HG03025 (cell line): Measurements from ENCODE around the gene XXYLT1.

Experiments used
- ATAC-seq: cut with Tn5 transposase; IDR thresholded peaks from one replicate; pipeline ENCODE4 v1.9.1; 2021; ENCODE audit warnings: mild to moderate bottlenecking, moderate library complexity; ENCODE audit not compliant: unreplicated experiment, low FRiP score

Gene XXYLT1

DNA sequence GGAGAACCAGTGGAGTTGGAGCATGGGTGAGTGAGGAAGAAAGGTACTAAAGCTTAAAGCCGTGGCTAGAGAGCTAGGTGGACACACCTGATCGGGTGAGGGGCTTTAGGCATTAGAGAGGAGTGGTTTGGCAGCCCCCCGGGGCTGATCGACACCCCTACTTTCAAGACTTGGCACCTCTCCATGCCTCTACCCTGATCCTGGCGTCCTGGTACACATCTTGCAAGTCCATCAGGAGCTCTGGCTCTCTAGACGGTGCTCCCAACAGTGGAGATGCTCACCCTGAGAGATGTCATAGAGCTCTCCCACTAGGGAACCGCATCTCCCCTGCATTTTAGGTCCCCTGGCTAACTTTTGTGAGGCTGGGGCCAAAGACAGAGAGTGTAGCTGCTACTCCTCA, 98.1 kb downstream of the XXYLT1 start:
- ATAC-seq, result no peak

DNA sequence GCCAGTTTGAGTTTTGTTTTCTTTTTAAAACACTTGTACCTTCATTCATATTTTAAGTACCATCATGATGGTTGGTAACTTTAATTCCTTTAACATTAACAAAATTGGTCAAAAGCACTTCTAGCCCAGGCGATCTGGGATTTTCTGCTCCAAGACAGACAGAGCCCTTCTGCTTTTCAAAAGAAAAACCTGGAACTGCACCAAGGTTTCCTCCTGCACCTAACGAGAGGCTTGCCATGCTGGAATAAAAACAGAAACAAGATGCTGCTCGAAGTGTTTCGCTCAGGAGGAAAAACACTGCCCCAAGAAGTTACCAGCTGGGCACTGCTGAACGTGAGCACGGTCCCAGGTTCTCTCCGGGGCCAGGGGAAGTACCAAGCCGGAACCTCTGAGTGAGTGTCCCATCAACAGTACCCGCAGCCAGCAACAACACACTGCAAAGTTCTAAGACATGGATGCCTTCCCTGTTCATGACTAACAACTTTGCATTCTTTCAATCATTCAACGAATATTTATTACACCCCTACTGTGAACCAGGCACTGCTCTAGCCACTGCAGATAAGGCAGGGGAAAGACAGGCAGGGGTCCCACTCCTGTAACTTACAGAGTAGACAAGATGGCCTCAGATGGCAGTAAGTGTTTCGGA, 98.8 kb downstream of the XXYLT1 start:
- ATAC-seq, result no peak

DNA sequence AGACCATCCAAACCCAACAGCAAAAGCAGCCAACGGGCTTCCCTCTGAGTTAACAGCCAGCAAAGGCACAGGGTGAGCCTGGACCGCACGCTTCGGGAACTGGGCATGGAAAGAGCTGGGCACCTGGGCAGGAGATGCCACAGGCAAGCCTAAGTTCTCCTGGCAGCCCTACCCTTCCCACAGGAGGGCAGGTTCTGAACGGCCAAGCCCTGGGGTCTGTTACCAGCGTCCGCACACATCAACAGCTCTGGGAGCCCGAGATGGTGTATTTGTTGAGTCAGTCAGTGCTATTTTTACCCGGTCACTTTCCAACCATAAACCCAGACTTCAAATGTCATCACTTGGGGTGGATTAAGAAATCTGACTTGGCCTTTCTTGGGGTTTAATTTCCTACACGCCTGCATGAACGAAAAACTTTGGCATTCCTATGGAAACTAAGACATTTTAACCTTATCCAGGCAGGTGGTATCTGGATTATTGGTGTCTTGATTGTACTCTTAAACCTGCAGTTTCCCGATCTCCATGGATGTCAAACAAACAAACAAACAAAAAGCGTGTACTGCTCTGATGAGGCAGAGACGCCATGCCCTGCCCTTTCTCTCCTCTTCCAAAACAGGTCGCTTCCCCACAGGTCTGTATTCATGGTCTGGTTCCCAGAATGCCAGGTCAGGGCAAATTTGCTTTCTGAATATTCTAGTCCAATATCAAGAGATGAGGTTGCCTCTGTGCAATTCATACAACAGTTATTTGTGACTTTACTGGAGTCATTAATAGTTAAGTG, 99.7 kb downstream of the XXYLT1 start:
- no peak for ATAC-seq

DNA sequence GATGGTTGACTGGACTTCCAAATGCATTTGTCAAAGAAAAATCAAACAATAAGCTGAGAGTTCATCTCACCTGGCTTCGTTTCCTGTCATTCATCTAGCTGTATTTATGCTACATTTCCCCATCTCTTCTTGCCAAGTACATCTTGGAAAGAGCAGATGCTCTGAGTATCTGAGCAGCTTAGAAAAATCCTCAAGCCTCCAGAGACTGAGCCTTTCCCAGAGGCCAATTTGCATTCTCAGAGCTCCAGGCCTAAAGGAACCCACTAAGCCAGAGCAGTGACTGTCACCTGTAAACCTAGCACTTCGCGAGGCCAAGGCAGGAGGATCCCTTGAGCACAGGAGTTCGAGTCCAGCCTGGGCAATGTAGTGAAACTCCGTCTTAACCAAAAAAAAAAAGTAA, 100.5 kb downstream of the XXYLT1 start:
- no peak for ATAC-seq

DNA sequence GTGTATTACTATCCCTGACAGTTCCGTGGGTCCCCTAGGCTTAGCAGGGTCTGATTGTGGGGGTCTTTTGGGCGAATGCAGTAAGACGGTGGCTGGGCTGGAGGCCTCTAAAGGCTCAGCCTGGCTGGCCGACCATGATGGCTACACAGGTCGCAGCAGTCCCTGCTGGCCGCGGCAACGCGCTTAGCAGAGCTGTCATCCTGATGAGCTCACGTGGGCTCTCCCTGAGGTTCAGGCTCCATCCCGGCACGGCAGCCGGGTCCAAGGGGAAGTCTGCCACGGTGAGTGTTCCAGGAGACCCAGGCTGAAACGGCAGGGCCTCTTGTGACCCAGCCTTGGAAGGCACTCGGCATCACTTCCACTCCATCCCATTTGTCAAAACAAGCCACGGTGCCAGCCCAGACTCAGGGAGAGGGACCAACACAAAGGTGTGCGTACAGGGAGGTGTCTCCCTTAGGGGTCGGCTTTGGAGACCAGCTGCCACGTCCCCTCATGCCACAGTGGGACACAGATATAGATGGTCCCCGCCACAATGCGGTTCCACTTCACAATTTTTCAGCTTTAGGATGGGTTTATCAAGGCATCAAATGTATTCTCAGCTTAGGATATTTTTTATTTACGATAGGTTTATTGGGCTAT, 101.8 kb downstream of the XXYLT1 start:
- no peak for ATAC-seq

DNA sequence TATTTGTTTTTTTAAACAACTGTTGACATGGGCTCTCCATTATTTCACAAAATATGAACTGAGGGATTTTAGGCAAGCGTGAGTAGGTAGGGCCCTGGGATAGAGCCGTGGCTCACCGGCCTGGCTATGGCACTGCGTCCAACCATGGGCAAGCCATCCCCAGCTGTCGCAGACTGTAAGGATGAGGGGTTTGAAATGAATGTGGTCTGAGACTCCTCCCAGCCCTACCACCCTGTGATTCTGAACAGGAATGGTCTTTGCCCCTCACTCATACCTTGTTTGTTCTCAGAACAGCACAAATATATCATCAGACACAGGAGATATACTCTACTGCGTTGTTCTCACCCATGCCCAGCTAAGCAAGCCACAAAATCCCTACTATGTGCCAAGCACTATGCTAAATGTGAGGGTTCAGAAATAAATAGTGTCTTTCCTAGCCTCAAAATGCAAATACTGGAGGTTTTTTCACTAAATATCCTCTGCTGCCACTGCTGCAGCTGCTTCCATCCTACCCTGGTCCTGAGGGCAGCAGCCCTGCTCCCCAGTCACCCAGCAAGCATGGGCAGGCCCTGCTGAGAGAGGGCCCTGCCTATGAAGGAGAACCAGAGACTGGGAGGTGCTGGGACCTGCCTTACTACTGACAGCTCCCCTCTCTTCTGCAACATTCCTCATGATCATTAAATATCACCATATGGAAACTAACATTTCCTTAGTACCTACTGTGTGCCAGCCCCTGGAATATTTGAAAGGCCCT, 102.8 kb downstream of the XXYLT1 start:
- ATAC-seq, result no peak

DNA sequence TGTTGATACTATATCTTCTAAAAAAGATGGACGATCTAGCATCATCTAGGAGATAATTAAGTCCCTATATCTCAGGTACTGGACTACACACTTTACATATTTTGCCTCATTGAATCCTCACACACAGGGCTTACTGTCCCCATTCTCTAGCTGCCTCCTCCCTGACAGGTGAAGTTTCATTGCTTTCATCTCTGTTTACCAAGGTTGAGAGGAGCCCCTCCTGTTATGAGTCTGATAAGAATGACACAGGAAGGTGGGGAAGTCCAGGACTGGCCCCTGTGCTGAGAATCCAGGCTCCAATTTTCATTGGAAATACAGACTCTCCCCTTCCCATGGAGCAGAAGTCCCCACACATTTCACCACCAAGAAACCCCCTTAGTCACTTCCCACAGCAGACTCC, 105.2 kb downstream of the XXYLT1 start:
- ATAC-seq, result no peak

DNA sequence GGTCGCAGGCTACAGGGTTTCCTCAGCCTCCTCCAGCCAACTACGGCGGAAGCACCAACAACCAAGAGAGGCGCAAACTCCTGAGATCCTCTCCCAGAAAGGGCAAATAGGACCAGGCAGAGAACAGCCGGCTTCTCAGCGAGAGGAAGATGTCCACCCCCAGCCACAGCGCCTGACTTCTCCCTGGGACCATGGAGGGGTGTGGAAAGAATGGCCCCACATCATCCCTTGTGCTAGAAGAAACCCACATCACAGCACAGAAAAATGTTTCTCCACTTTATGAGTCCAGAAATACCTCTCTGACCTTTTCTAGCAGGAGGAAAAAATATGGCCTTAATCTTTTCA, 105.7 kb downstream of the XXYLT1 start:
- no peak for ATAC-seq

DNA sequence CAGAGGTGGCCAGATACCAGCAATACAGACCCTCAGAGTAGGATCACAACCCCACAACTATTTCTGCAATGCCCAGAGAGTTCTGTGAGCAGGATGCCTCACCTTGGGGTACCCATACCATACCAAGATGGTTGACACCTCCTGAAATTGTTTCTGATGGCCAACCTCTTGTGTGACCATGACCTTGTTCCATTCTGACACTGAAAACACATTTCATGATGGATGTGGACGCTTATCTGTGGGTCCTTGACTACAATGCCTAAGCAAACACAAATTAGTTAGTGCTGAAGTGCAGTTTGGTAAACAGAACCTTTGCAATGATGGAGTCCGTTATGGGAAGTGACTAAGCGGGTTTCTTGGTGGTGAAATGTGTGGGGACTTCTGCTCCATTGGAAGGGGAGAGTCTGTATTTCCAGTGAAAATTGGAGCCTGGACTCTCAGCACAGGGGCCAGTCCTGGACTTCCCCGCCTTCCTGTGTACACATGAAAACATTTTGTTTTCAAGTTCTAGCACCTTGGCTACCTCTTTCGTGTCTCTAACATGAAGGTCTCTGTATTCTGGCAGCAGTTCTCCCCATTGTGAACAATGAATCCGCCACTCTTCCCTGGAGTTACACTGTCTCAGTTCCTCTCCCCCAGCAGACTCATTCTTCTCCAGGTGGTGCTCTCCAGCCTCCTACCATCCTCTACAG, 106.2 kb downstream of the XXYLT1 start:
- ATAC-seq, result no peak

DNA sequence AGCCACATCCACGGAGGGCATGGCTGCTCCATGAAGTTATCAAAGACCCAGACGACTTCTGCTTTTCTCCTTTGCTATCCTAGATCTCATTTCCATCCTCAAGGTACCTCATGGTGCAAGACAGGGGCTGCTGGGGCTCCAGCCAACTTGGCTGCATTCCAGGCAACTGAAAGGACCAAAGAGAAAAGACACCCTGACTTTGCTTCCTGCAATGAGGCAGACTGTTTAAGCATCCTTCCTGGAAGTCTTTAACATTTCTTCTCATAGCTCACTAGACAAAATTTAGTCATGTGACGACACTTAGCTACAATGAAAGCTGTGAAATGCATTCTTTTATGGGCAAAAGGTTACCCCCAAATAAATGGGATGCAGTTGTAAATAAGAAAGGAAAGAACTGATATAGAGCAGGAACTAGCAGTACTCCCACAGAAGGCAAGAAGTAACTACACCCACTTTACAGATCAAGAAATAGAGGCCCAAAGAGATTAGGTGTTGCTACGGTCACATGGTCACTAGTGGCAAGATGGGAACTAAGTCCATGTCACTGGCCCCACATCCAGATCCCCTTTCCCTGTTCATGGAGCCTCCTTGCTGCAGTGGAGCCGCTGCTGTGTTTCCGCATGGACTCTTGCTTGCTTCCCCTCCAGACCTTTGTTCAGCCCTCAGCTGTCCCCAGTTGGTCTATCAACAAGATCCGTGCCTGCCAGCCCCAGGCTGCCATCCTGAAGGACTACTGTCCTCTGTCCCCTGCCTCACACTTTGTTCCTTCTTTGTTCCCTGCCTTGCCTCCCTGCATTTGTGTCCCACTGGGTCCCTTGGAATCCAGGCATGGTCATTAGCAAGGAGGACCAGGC, 107.0 kb downstream of the XXYLT1 start:
- no peak for ATAC-seq

DNA sequence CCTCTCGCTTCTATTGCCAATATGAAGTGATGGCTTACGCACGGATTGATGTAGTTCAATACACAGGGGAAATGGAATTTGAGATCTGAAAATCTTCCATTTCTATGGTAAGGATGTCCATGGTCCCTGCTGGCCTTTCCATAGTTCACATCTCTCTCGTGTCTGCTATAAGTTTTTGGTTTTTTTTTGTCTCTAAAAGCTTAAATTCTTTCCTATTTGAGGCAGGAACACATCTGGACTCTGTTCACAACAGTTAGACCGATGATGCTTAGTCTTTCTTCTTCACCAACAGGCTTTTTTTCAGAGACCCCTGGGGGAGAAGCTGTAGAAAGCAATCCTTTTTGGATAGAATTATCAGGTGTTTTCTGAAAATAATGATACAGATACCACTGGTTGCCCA, 108.1 kb downstream of the XXYLT1 start:
- no peak for ATAC-seq

DNA sequence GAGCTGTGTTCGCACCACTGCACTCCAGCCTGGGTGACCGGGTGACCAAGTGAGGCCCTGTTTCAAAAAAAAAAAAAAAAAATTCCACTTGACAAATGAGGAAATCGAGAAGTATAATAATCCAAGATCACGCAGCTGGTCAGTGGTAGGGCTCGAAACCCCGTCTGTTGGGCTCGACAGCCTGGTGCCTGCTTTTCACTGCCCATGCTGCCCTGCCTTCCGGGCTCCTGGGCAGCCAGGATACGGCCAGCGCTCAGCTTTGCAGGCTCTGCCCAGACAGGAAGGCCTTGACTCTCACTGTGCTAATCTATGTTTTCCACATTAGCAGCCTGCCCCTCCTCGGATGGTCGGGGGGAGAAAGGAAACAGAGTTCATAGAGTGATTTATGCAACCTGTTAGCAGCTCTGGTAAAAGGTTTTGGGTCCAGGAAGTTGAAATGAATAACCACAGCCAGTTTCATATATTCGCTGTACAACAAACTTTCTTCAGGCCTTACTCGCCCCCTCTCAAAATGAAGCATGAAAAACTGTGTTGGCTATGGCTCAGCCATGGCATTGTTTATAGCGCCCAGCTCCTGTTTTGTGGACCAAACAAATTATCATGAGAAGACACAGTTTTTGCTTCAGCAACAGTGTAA, 108.8 kb downstream of the XXYLT1 start:
- no peak for ATAC-seq

DNA sequence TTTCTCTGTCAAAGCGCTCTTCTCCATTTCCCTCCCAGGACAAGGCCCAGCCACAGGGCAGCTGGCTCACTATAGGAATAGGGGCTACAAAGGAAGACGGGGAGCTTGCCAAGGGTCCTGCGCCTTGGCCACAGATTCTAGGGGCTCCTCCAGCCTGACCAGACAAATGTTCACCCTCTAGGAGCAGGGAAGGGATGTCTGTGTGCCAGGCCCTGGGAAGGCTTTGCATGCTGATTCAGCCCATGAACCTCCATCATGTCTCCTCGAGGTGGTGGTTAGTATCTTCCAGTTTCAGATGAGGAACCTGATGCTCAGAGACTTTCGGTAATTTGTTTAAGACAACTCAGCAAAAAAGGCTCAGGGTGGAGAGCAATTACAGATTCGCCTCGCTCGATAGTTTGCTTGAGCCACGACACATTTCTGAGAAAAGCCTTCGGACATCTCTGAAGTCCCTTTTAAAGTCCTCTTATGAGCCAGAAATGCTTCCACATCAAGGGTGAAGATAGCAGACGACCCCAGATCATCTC, 110.0 kb downstream of the XXYLT1 start:
- no peak for ATAC-seq

DNA sequence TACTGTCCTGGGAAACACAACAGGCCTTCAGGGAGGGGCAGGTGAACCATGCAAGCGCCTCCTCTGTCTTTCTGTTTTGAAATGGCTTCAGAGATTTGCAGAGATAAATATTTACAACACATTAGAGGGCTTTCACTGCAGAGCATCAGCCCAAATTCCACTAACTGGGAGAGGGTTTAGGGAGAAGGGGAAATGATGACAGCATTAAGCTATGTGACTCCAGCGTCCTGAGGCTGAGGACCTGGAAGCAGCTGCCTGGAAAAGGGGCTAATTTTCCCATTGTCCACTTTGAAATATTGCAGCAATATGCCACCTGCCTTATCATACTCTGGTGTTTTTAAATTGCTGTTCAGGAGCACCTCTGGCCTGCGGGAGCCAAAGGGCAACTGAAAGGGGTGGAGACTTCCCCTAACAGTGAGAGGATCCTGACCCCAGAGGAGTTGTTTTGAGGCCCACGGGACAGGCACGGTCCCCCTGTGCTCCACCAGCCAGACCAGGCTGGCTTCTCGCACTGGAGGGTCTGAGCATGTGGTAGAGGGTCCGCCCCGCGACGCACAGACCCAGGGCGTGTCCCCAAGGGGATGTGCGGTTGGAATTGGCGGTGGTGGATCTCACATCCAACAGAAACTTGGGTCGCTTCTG, 110.6 kb downstream of the XXYLT1 start:
- ATAC-seq, result no peak

DNA sequence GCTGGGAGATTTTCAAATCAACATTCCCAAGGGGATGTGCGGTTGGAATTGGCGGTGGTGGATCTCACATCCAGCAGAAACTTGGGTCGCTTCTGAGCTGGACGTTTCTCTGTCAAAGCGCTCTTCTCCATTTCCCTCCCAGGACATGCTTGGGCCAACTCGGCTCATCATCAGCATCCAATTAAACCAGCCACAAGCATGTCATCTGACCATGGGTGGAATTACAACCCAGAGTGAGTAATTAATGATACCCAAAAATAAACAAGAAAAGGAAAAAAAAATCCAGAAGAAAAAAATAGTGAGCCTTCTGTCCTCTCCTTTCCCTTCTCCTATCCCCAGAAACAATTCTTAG, 111.2 kb downstream of the XXYLT1 start:
- ATAC-seq, result no peak

DNA sequence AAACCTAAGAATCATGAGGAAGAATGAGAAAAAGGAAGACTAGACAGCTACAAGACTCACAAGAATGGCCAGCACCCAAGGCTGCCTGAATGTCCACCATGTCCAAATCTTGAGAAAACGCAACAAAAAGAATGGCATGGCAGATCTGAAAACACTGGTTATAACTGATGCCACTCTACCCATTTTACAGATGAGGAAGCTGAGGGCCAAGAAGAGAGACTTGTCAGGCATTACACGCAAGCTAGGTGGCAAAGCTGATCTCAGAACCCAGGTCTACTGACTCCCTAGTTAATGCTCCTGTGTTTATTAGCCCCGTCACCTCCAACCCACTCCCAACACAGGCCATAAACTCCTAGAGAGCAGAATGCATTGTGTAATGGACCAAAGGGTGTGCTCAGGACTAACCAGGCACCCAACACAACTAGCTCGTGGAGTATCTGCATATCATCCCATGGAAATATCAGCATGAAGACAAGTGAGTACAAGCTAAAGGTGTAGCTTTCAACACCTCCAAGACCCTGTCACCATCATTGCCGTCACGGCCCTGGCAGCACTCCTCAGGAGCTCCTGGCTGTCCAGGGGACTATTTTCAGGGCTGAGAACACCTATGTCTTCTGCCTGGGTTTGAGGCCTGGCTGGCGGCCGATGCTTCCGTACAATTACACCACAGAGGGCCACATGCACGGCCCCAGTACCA, 111.7 kb downstream of the XXYLT1 start:
- ATAC-seq, result no peak

DNA sequence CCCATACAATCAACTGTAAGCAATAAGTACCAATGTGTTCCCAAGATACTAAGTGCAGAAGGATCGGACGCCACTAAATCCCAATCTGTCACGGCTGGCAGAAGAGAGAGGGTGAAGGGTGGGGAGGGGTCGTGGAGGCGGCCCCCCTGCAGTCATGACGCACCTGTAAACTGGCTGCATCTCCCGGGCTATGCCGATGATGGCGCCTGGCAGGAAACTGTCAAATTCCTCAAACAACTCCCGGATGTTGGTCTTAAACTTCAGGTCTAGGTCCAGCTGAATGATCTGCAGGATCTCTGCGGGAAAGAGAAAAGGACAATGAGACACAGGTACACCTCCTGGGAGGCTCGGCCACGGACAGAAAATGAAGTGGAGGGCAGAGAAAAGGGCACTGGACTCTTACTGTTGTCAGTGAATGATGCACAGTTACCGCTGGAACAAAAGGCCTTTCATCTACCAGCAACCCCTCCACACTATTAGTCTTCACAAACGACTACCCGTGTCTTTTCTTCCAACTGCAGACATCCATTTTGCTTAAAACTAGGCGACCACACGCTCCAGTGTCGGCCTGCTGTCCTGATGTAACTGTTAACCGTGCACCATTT, 114.6 kb downstream of the XXYLT1 start:
- ATAC-seq, result no peak
